ENCODE data around the gene GCHFR. TPM values are rescaled to one million over a fixed set of nuclear protein-coding genes. Genes with fewer than 3 reads are reported as not detected.
A peak's percentile ranks its signal among the peaks of the same experiment; 100 is the strongest.

GCHFR gene
- total RNA-seq, 1 donor from 2014 or later = 1.6 TPM

GRCh38 chr15:40767838-40768500, 4.1 kb downstream of the GCHFR start:
- Mint-ChIP-seq H3K36me3 (ENCODE audit: low read depth) (peaks cover 4% of the 10 kb centered on the region), H3K4me1 (ENCODE audit: low read depth) (peaks cover 49% of the 10 kb centered on the region), H3K9me3 (ENCODE audit: low read depth) (no peaks in the 10 kb centered on the region), H3K4me3 (ENCODE audit: unreplicated experiment) (no peak overlapping the region), H3K27me3 (ENCODE audit: low read depth) (no peaks in the 10 kb centered on the region), H3K27ac (ENCODE audit: unreplicated experiment) (no peak overlapping the region)
- TF ChIP-seq CTCF (IDR thresholded peaks at IDR 0.05) = no peak
- DNase-seq (ENCODE audit: low spot score) = no peak

- no peak for TF ChIP-seq CTCF (IDR thresholded peaks at IDR 0.05)
- no peaks in the 10 kb centered on the region for H3K9me3 Mint-ChIP-seq (ENCODE audit: low read depth)
- peaks cover 41% of the 10 kb centered on the region for H3K4me1 Mint-ChIP-seq (ENCODE audit: low read depth)
- peaks cover 4% of the 10 kb centered on the region for H3K36me3 Mint-ChIP-seq (ENCODE audit: low read depth)
- no peak overlapping the region for H3K4me3 Mint-ChIP-seq (ENCODE audit: unreplicated experiment)
- DNase-seq (ENCODE audit: low spot score) = no peak
- H3K27ac Mint-ChIP-seq (ENCODE audit: unreplicated experiment) = no peak overlapping the region
- no peaks in the 10 kb centered on the region for H3K27me3 Mint-ChIP-seq (ENCODE audit: low read depth)
Observed at GRCh38 chr15:40768521-40769273, 4.8 kb downstream of the GCHFR start.

- no peak for DNase-seq (ENCODE audit: low spot score)
- no peaks in the 10 kb centered on the region for H3K9me3 Mint-ChIP-seq (ENCODE audit: low read depth)
- peaks cover 38% of the 10 kb centered on the region for H3K4me1 Mint-ChIP-seq (ENCODE audit: low read depth)
- H3K4me3 Mint-ChIP-seq (ENCODE audit: unreplicated experiment) = no peak within 1 kb of the TSS
- H3K27ac Mint-ChIP-seq (ENCODE audit: unreplicated experiment) = peak within 1 kb of the TSS; percentile 57
- H3K27me3 Mint-ChIP-seq (ENCODE audit: low read depth) = no peaks in the 10 kb centered on the region
- H3K36me3 Mint-ChIP-seq (ENCODE audit: low read depth) = peaks cover 6% of the 10 kb centered on the region
- no peak for TF ChIP-seq CTCF (IDR thresholded peaks at IDR 0.05)
Observed at GRCh38 chr15:40769274-40770146, 5.6 kb downstream of the GCHFR start, which contains the start of gene C15orf62. TSS of gene C15orf62 (plus strand) at chr15:40769980. CDS start at chr15:40770496, 516 bp downstream.

GRCh38 chr15:40770147-40770721, 6.4 kb downstream of the GCHFR start:
- no peaks in the 10 kb centered on the region for H3K9me3 Mint-ChIP-seq (ENCODE audit: low read depth)
- H3K36me3 Mint-ChIP-seq (ENCODE audit: low read depth) = peaks cover 9% of the 10 kb centered on the region
- no peak for TF ChIP-seq CTCF (IDR thresholded peaks at IDR 0.05)
- H3K27ac Mint-ChIP-seq (ENCODE audit: unreplicated experiment) = peak overlapping the region; percentile 57
- no peaks in the 10 kb centered on the region for H3K27me3 Mint-ChIP-seq (ENCODE audit: low read depth)
- peaks cover 30% of the 10 kb centered on the region for H3K4me1 Mint-ChIP-seq (ENCODE audit: low read depth)
- DNase-seq (ENCODE audit: low spot score) = no peak
- H3K4me3 Mint-ChIP-seq (ENCODE audit: unreplicated experiment) = no peak overlapping the region

Data from chondrocyte (in vitro differentiated cells).